IMR-90 (cell line): ENCODE results near the gene CCNI. TPM values are rescaled to one million over a fixed set of nuclear protein-coding genes. Genes with fewer than 3 reads are reported as not detected.
"Not testable (repeated sequence)": the region's sequence is repeated elsewhere in the genome, so short reads cannot be mapped to it uniquely, and the experiment has no call there.

Source experiments
- ATAC-seq: fragments of 200-7000 bp; cut with Tn5 transposase; 2 replicates; pipeline ENCODE4 v1.9.1; 2020; ENCODE audit warnings: low read depth, mild to moderate bottlenecking, moderate library complexity
- BruUV-seq: library from RNA; stranded (reverse); fragments of 400-500 nt; replicated peaks from 2 replicates; lab custom pipeline; 2021; lab: Mats Ljungman, UMichigan
- CTCF ChIA-PET: fragments of 300-600 bp; formaldehyde crosslinking; extraction: SDS; loops from one replicate; lab custom pipeline; 2021; ENCODE audit warnings: antibody characterized with exemption; lab: Yijun Ruan, JAX
- POLR2A ChIA-PET: fragments of 300-600 bp; sonication (Branson Sonifier 250); formaldehyde crosslinking; loops from one replicate; lab custom pipeline; 2022; ENCODE audit warnings: antibody characterized with exemption; ENCODE audit not compliant: unreplicated experiment; lab: Charles Lee
- DNase-seq: peaks from one replicate; pipeline ENCODE4 v3.0.0; 2013
- H2AFZ ChIP-seq: replicated peaks from 2 replicates; pipeline ENCODE3; 2013; ENCODE audit warnings: low read length, mild to moderate bottlenecking; ENCODE audit not compliant: poor library complexity
- H2AK5ac ChIP-seq: 2 replicates; pipeline ENCODE4 v1.6.1; 2013; ENCODE audit warnings: low read depth, low read length, inconsistent platforms
- H2AK9ac ChIP-seq: replicated peaks from 2 replicates; pipeline ENCODE3; 2013; ENCODE audit warnings: mild to moderate bottlenecking, low read depth, low read length, moderate library complexity; ENCODE audit not compliant: poor library complexity
- H2BK120ac ChIP-seq: 2 replicates; pipeline ENCODE4 v1.6.1; 2013; ENCODE audit warnings: low read depth, low read length, inconsistent platforms
- H2BK15ac ChIP-seq: 3 replicates; pipeline ENCODE4 v1.6.1; 2013; ENCODE audit warnings: low read depth, low read length, inconsistent platforms
- H2BK20ac ChIP-seq: 2 replicates; pipeline ENCODE4 v1.6.1; 2013; ENCODE audit warnings: low read depth, mild to moderate bottlenecking, inconsistent platforms, low read length, moderate library complexity
- H2BK5ac ChIP-seq: 2 replicates; pipeline ENCODE4 v1.6.1; 2013; ENCODE audit warnings: mild to moderate bottlenecking, low read depth, low read length, inconsistent platforms; ENCODE audit not compliant: poor library complexity, severe bottlenecking
- H3K14ac ChIP-seq: replicated peaks from 2 replicates; pipeline ENCODE4 v1.6.1; 2013; ENCODE audit warnings: low read depth, low read length, inconsistent platforms
- H3K18ac ChIP-seq: 2 replicates; pipeline ENCODE4 v1.6.1; 2013; ENCODE audit warnings: low read depth, low read length, control low read depth
- H3K23ac ChIP-seq: 2 replicates; pipeline ENCODE4 v1.6.1; 2013; ENCODE audit warnings: low read depth, low read length, inconsistent platforms
- H3K27ac ChIP-seq: 2 replicates; pipeline ENCODE4 v1.5.1; 2013; ENCODE audit warnings: mild to moderate bottlenecking, control low read depth, low read length; ENCODE audit not compliant: insufficient read depth
- H3K27me3 ChIP-seq: 2 replicates; pipeline ENCODE4 v1.6.1; 2013; ENCODE audit warnings: low read length; ENCODE audit not compliant: control insufficient read depth, insufficient read depth
- H3K36me3 ChIP-seq: 2 replicates; pipeline ENCODE4 v1.6.1; 2013; ENCODE audit warnings: low read length, mixed read lengths; ENCODE audit not compliant: control insufficient read depth, insufficient read depth
- H3K4ac ChIP-seq: 2 replicates; pipeline ENCODE4 v1.6.1; 2013; ENCODE audit warnings: low read depth, low read length, inconsistent platforms
- H3K4me1 ChIP-seq: 2 replicates; pipeline ENCODE4 v1.6.1; 2013; ENCODE audit warnings: low read length, mixed read lengths; ENCODE audit not compliant: control insufficient read depth, insufficient read depth
- H3K4me2 ChIP-seq: 2 replicates; pipeline ENCODE4 v1.6.1; 2013; ENCODE audit warnings: low read depth, mild to moderate bottlenecking, control low read depth, low read length, moderate library complexity
- H3K4me3 ChIP-seq: 2 replicates; pipeline ENCODE4 v1.5.1; 2013; ENCODE audit warnings: low read depth, mild to moderate bottlenecking, control low read depth, low read length, moderate library complexity; ENCODE audit not compliant: insufficient read depth
- H3K56ac ChIP-seq: 2 replicates; pipeline ENCODE4 v1.6.1; 2013; ENCODE audit warnings: low read length, inconsistent platforms; ENCODE audit not compliant: insufficient read depth; ENCODE audit errors: extremely low read depth
- H3K79me1 ChIP-seq, 2 experiments: 2 replicates each; pipeline ENCODE4 v1.6.1; 2013; ENCODE audit warnings: low read length in 2 of 2, inconsistent platforms in 1 of 2, low read depth in 1 of 2
- H3K9ac ChIP-seq: 2 replicates; pipeline ENCODE4 v1.6.1; 2013; ENCODE audit warnings: low read depth, low read length, control low read depth
- H3K9me1 ChIP-seq: 2 replicates; pipeline ENCODE4 v1.6.1; 2013; ENCODE audit warnings: low read length, inconsistent platforms; ENCODE audit not compliant: insufficient read depth
- H3K9me3 ChIP-seq: 2 replicates; pipeline ENCODE4 v1.6.1; 2013; ENCODE audit warnings: low read length; ENCODE audit not compliant: control insufficient read depth, insufficient read depth
- H4K20me1 ChIP-seq: 2 replicates; pipeline ENCODE4 v1.6.1; 2013; ENCODE audit warnings: low read length, inconsistent platforms; ENCODE audit not compliant: insufficient read depth
- H4K5ac ChIP-seq: 2 replicates; pipeline ENCODE4 v1.6.1; 2013; ENCODE audit warnings: mild to moderate bottlenecking, low read depth, low read length, control low read depth
- H4K8ac ChIP-seq, 2 experiments: 2 replicates each; pipeline ENCODE4 v1.6.1; 2013; ENCODE audit warnings: low read depth in 2 of 2, low read length in 2 of 2, control low read depth in 1 of 2, inconsistent platforms in 1 of 2
- H4K91ac ChIP-seq: 2 replicates; pipeline ENCODE4 v1.6.1; 2013; ENCODE audit warnings: low read depth, low read length, inconsistent platforms; ENCODE audit not compliant: insufficient read depth
- BHLHE40 ChIP-seq: fragments of 150-350 bp; IDR thresholded peaks from 2 replicates; pipeline ENCODE4 v1.6.1; 2016; ENCODE audit warnings: mild to moderate bottlenecking, low read depth, low read length
- CEBPB ChIP-seq: IDR thresholded peaks from 2 replicates; pipeline ENCODE4 v1.6.1; 2012; ENCODE audit warnings: low read depth, low read length, improper control_type of control experiment
- FOS ChIP-seq: fragments of 150-350 bp; IDR thresholded peaks from 2 replicates; pipeline ENCODE4 v1.6.1; 2016; ENCODE audit warnings: low read depth, low read length
- MAFK ChIP-seq: IDR thresholded peaks from 2 replicates; pipeline ENCODE4 v1.6.1; 2012; ENCODE audit warnings: low read depth, low read length, improper control_type of control experiment
- MAZ ChIP-seq: IDR thresholded peaks from 2 replicates; pipeline ENCODE4 v1.6.1; 2012; ENCODE audit warnings: low read depth, mild to moderate bottlenecking, low read length, improper control_type of control experiment, moderate library complexity, borderline replicate concordance
- MXI1 ChIP-seq: IDR thresholded peaks from 2 replicates; pipeline ENCODE4 v1.6.1; 2012; ENCODE audit warnings: low read depth, mild to moderate bottlenecking, low read length, moderate library complexity, borderline replicate concordance
- POLR2A ChIP-seq: IDR thresholded peaks from 2 replicates; pipeline ENCODE4 v1.6.1; 2012; ENCODE audit warnings: mild to moderate bottlenecking, low read depth, low read length
- RAD21 ChIP-seq: IDR thresholded peaks from 2 replicates; pipeline ENCODE4 v1.6.1; 2012; ENCODE audit warnings: low read length, improper control_type of control experiment
- RFX5 ChIP-seq: IDR thresholded peaks from 2 replicates; pipeline ENCODE4 v1.8.0; 2012; ENCODE audit warnings: low read depth, mild to moderate bottlenecking, low read length, moderate library complexity
- WGBS, 2 experiments: methylation state at CpG; one replicate each; pipeline versions ENCODE4 v1.1.5 to v1.1.7; 2013; ENCODE audit warnings: missing lambda C conversion rate in 2 of 2; ENCODE audit not compliant: insufficient read length in 1 of 2; ENCODE audit errors: extremely low coverage in 2 of 2; 5-methylcytosine and 5-hydroxymethylcytosine counted together
- dilution Hi-C: fragments of 300-500 bp; cut with HindIII; formaldehyde crosslinking; loops from one replicate; pipeline ENCODE4 v1.14.3; 2018; ENCODE audit warnings: low sequenced_read_pairs; ENCODE audit not compliant: unreplicated experiment
- in situ Hi-C: fragments of 300-500 bp; cut with MboI; formaldehyde crosslinking; loops from 3 replicates; pipeline ENCODE4 v1.14.3; 2019; ENCODE audit warnings: low sequenced_read_pairs, inconsistent platforms, mixed read lengths
- intact Hi-C: fragments of 100-400 bp; cut with micrococcal nuclease; formaldehyde crosslinking; loops from 2 replicates; pipeline ENCODE4 v1.10.0; 2022
- polyA plus RNA-seq, 3 experiments: library from polyadenylated mRNA; depleted of rRNA; stranded (reverse); fragments of >200 nt; gene quantifications; 2 replicates each; pipeline ENCODE4 v1.2.3, GENCODE V29; 2012; ENCODE audit warnings: low replicate concordance in 1 of 3
- total RNA-seq: library from RNA; depleted of rRNA; stranded (reverse); fragments of >200 nt; gene quantifications from 2 replicates; pipeline ENCODE4 v1.2.3, GENCODE V29; 2012
- TF ChIP-seq, protein P1 (sequence below): fragments of 150-350 bp; IDR thresholded peaks from 2 replicates; pipeline ENCODE4 v1.6.1; 2017; ENCODE audit warnings: mild to moderate bottlenecking, antibody characterized with exemption, low read length, low read depth

Gene CCNI
- total and polyA plus RNA-seq, 2 of the 4 experiments (the other 2 are of a cell fraction): 70.1 to 100 TPM

DNA sequence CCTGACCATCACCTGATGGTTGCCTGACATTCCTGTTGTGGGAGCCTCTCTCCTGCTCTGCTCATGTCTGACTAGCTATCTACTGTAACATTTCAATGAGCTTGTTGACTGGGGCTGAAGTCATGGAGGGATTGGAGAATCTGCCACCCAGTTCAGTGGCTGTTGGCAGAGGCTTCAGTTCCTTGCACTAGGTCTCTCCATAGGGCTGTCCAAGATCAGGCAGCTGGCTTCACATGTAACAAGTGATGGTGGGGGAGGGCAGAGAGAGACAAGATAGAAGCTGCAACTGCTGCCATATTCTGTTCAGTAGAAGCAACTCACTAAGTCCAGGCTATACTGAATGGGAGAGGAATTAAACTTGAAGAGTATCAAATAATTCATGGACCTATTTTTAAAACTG lies 14.1 kb upstream of the CCNI start:
- Histone ChIP-seq H3K27ac (no peak overlapping the region), H2AK9ac (no peak overlapping the region), H3K9me3 (no peaks in the 10 kb centered on the region), H3K56ac (no peak overlapping the region), H4K91ac (no peak overlapping the region), H3K18ac (no peak overlapping the region), H3K4me2 (no peak overlapping the region), H3K14ac (no peak overlapping the region), H4K8ac (no peak overlapping the region), H2AK5ac (no peak overlapping the region), H4K20me1 (no peaks in the 10 kb centered on the region), H2BK20ac (no peak overlapping the region), H3K4me3 (no peak overlapping the region), H3K9me1 (no peaks in the 10 kb centered on the region; the same call in 1 of the 2 replicates), H4K5ac (no peak overlapping the region), H3K9ac (no peak overlapping the region), H2BK120ac (no peak overlapping the region), H3K23ac (no peak overlapping the region), H3K4me1 (no peaks in the 10 kb centered on the region), H3K27me3 (no peaks in the 10 kb centered on the region), H2BK15ac (no peak overlapping the region), H2BK5ac (no peak overlapping the region), H3K79me1 (no peaks in the 10 kb centered on the region), H2AFZ (no peak overlapping the region), H3K4ac (no peak overlapping the region), H3K36me3 (no peaks in the 10 kb centered on the region)
- in situ Hi-C loops: no loop called here
- no TSS peak for BruUV-seq
- ChIA-PET POLR2A (no interaction called here), CTCF (no interaction called here)
- intact Hi-C loops: no loop called here
- no peak for DNase-seq
- no peak for ATAC-seq
- no peak for TF ChIP-seq CEBPB
- TF ChIP-seq RFX5: no peak
- no peak for TF ChIP-seq FOS
- TF ChIP-seq, protein P1, sequence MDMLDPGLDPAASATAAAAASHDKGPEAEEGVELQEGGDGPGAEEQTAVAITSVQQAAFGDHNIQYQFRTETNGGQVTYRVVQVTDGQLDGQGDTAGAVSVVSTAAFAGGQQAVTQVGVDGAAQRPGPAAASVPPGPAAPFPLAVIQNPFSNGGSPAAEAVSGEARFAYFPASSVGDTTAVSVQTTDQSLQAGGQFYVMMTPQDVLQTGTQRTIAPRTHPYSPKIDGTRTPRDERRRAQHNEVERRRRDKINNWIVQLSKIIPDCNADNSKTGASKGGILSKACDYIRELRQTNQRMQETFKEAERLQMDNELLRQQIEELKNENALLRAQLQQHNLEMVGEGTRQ: no peak
- no peak for TF ChIP-seq BHLHE40
- no peak for TF ChIP-seq POLR2A
- TF ChIP-seq MAZ: no peak
- no peak for TF ChIP-seq MAFK
- TF ChIP-seq RAD21: no peak
- TF ChIP-seq MXI1: no peak
- dilution Hi-C loops: no loop called here

DNA sequence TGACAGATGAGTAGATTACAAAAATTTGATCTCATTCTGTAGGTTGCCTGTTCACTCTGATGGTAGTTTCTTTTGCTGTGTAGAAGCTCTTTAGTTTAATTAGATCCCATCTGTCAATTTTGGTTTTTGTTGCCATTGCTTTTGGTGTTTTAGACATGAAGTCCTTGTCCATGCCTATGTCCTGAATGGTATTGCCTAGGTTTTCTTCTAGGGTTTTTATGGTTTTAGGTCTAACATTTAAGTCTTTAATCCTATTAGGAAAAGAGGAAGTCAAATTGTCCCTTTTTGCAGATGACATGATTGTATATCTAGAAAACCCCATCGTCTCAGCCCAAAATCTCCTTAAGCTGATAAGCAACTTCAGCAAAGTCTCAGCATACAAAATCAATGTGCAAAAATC lies 11.2 kb upstream of the CCNI start:
- H2BK15ac ChIP-seq, H3K9ac ChIP-seq, dilution Hi-C loops, H3K4me1 ChIP-seq, H3K18ac ChIP-seq, H3K27me3 ChIP-seq, H2BK5ac ChIP-seq, H3K9me1 ChIP-seq, H3K4ac ChIP-seq, H3K27ac ChIP-seq, in situ Hi-C loops, H3K23ac ChIP-seq, H2BK120ac ChIP-seq, H4K91ac ChIP-seq, H3K4me2 ChIP-seq, H3K56ac ChIP-seq, BruUV-seq, H2BK20ac ChIP-seq, intact Hi-C loops, H4K8ac ChIP-seq, H3K14ac ChIP-seq, H2AFZ ChIP-seq, H3K4me3 ChIP-seq, H3K36me3 ChIP-seq, DNase-seq, H3K79me1 ChIP-seq, H3K9me3 ChIP-seq, H4K20me1 ChIP-seq, H2AK9ac ChIP-seq, ATAC-seq, CTCF ChIA-PET, H2AK5ac ChIP-seq, POLR2A ChIA-PET, H4K5ac ChIP-seq: not testable (repeated sequence)
- no CpG with 5 or more reads among the region's 1 CpG for WGBS, 2 experiments
